ENCODE measurements around the gene ADAMTS2.

- no peak for TF ChIP-seq CTCF (IDR thresholded peaks at IDR 0.05; ENCODE audit: extremely low read depth in 1 of 2, insufficient read depth in 1 of 2, low read depth in 1 of 2, low read length in 2 of 2)
- no peak for TF ChIP-seq POLR2AphosphoS5 (IDR thresholded peaks at IDR 0.05; ENCODE audit: insufficient read depth, low read depth, low read length)
- TF ChIP-seq POLR2A (IDR thresholded peaks at IDR 0.05; ENCODE audit: low read depth, low read length), result no peak
- TF ChIP-seq MAX (IDR thresholded peaks at IDR 0.05; ENCODE audit: insufficient read depth, insufficient read length), result no peak
- no peak for TF ChIP-seq GATA2 (IDR thresholded peaks at IDR 0.05; ENCODE audit: insufficient read depth, insufficient read length, low read depth, low read length)
Measured at GRCh38 chr5:179373101-179373934, 28.1 kb upstream of the ADAMTS2 start.
